HepG2 (cell line): Measurements from ENCODE around the gene OPN1SW. TPM values are rescaled to one million over a fixed set of nuclear protein-coding genes. Genes with fewer than 3 reads are reported as not detected.

Experiments
- ATAC-seq: fragments of 200-7000 bp; cut with Tn5 transposase; 3 replicates; pipeline ENCODE4 v1.9.1; 2020; ENCODE audit warnings: mild to moderate bottlenecking, moderate library complexity
- BruUV-seq: library from RNA; stranded (reverse); fragments of 400-500 nt; replicated peaks from 2 replicates; lab custom pipeline; 2021; lab: Mats Ljungman, UMichigan
- CTCF ChIA-PET: fragments of 300-600 bp; formaldehyde crosslinking; extraction: SDS; loops from one replicate; lab custom pipeline; 2021; ENCODE audit warnings: low total read pairs, inconsistent platforms, low intra/inter-chr PET ratio; lab: Yijun Ruan, JAX
- POLR2A ChIA-PET: fragments of 350-600 bp; sonication (Branson Sonifier 250); formaldehyde crosslinking; loops from one replicate; lab custom pipeline; 2020; ENCODE audit warnings: antibody characterized with exemption, inconsistent platforms; lab: Yijun Ruan, JAX
- DNase-seq: peaks from one replicate; pipeline ENCODE4 v3.0.0-alpha.2; 2015; ENCODE audit warnings: low spot score
- FAIRE-seq: peaks from 3 replicates; lab custom pipeline; 2011; peaks lifted over from hg19 to GRCh38; lab: Jason Lieb, UNC
- H2AFZ ChIP-seq: one replicate; pipeline ENCODE4 v1.6.1; 2011; ENCODE audit warnings: low read length, inconsistent platforms
- H3K27ac ChIP-seq: fragments of 300-600 bp; 3 replicates; pipeline ENCODE4 v1.8.0; 2011; ENCODE audit warnings: mixed run types, mild to moderate bottlenecking, mixed read lengths, low read length, inconsistent platforms; ENCODE audit not compliant: insufficient read depth; ENCODE audit errors: extremely low read length
- H3K27me3 ChIP-seq, 2 experiments: fragments of 200-600 bp in 1 of 2; 2 replicates in 1 of 2; 3 replicates in 1 of 2; pipeline versions ENCODE4 v1.6.0 to v1.8.0; 2011; ENCODE audit warnings: low read length in 2 of 2, mild to moderate bottlenecking in 2 of 2, moderate library complexity in 2 of 2, inconsistent platforms in 1 of 2; ENCODE audit not compliant: insufficient read depth in 2 of 2, control insufficient read depth in 1 of 2
- H3K36me3 ChIP-seq, 2 experiments: fragments of 200-600 bp in 1 of 2; replicated peaks in 1 of 2; 2 replicates in 1 of 2; 3 replicates in 1 of 2; pipeline versions ENCODE4 v1.5.1 to v1.8.0; 2011; ENCODE audit warnings: low read length in 2 of 2, inconsistent platforms in 1 of 2; ENCODE audit not compliant: insufficient read depth in 2 of 2, control insufficient read depth in 1 of 2
- H3K4me1 ChIP-seq: 2 replicates; pipeline ENCODE4 v1.5.1; 2012; ENCODE audit warnings: low read length, inconsistent platforms; ENCODE audit not compliant: insufficient read depth
- H3K4me2 ChIP-seq: 2 replicates; pipeline ENCODE4 v1.6.0; 2011; ENCODE audit warnings: low read depth, low read length, inconsistent platforms
- H3K4me3 ChIP-seq, 3 experiments: fragments of 200-600 bp in 1 of 3; sonication (generic), shearing (Covaris generic) in 1 of 3; replicated peaks in 1 of 3; 2 replicates each; pipeline ENCODE4 v1.5.1; 2011 to 2016; ENCODE audit warnings: low read length in 3 of 3, inconsistent platforms in 2 of 3, low read depth in 2 of 3, mild to moderate bottlenecking in 2 of 3, control low read depth in 1 of 3, mixed read lengths in 1 of 3; ENCODE audit not compliant: insufficient read depth in 1 of 3
- H3K79me2 ChIP-seq: one replicate; pipeline ENCODE4 v1.6.1; 2011; ENCODE audit warnings: low read length, inconsistent platforms; ENCODE audit not compliant: insufficient read depth
- H3K9ac ChIP-seq: 2 replicates; pipeline ENCODE4 v1.6.0; 2011; ENCODE audit warnings: mild to moderate bottlenecking, low read depth, low read length, inconsistent platforms; ENCODE audit not compliant: insufficient read depth
- H3K9me3 ChIP-seq: 2 replicates; pipeline ENCODE4 v1.5.1; 2012; ENCODE audit warnings: mild to moderate bottlenecking, low read length
- H4K20me1 ChIP-seq: 2 replicates; pipeline ENCODE4 v1.6.0; 2011; ENCODE audit warnings: inconsistent platforms, mild to moderate bottlenecking, low read length, moderate library complexity; ENCODE audit not compliant: insufficient read depth
- ESRRA ChIP-seq: sonication (generic); formaldehyde crosslinking; IDR thresholded peaks from 2 replicates; pipeline ENCODE4 v1.5.1; 2020; ENCODE audit warnings: mild to moderate bottlenecking, low read depth, missing genetic modification reagents
- POLR2A ChIP-seq, 2 experiments: IDR thresholded peaks; 2 replicates each; pipeline ENCODE4 v1.6.1; 2011; ENCODE audit warnings: low read depth in 2 of 2, low read length in 2 of 2, mild to moderate bottlenecking in 1 of 2, moderate library complexity in 1 of 2; ENCODE audit not compliant: insufficient read depth in 1 of 2
- SMC3 ChIP-seq: IDR thresholded peaks from 2 replicates; pipeline ENCODE4 v1.6.1; 2011; ENCODE audit warnings: low read length, improper control_type of control experiment
- WGBS: methylation state at CpG from one replicate; pipeline ENCODE4 v1.1.6; 2017; ENCODE audit warnings: low lambda C conversion rate; 5-methylcytosine and 5-hydroxymethylcytosine counted together
- in situ Hi-C: cut with HindIII; loops from 2 replicates; pipeline ENCODE4 v1.10.0; 2017; ENCODE audit warnings: low pct_unique_long_range_greater_than_20kb; ENCODE audit not compliant: extremely low pct_ligation_motif_present
- intact Hi-C: fragments of 100-400 bp; cut with micrococcal nuclease; formaldehyde crosslinking; loops from one replicate; pipeline ENCODE4 v1.10.0; 2022; ENCODE audit not compliant: unreplicated experiment
- polyA plus RNA-seq, 8 experiments: library from polyadenylated mRNA; depleted of rRNA in 3 of 8; stranded (reverse) in 7 of 8; unstranded in 1 of 8; fragments of >200 nt; fragmentation: Illumina TruSeq in 4 of 8; extraction: Trizol in 4 of 8; gene quantifications; 2 replicates each; pipeline versions ENCODE4 v1.2.1 to v1.2.3, GENCODE V29; 2011 to 2016; ENCODE audit warnings: low read depth in 4 of 8, missing spikeins in 1 of 8, mixed read lengths in 1 of 8; ENCODE audit not compliant: insufficient read depth in 1 of 8
- total RNA-seq, 5 experiments: library from RNA; depleted of rRNA; stranded (reverse); fragments of >200 nt; fragmentation: Illumina TruSeq; extraction: Trizol; gene quantifications; 2 replicates each; pipeline ENCODE4 v1.2.3, GENCODE V29; 2016; ENCODE audit warnings: low read depth in 1 of 5
- TF ChIP-seq, protein P1 (sequence below): sonication (generic); formaldehyde crosslinking; IDR thresholded peaks from 2 replicates; pipeline ENCODE4 v1.4.0; 2020; ENCODE audit warnings: mild to moderate bottlenecking, missing genetic modification reagents
- TF ChIP-seq, protein P2 (sequence below), 2 experiments: fragments of 450-650 bp in 1 of 2; sonication (generic) in 1 of 2; formaldehyde crosslinking in 1 of 2; IDR thresholded peaks; 2 replicates each; pipeline versions ENCODE4 v1.6.1 to v1.8.0; 2016 to 2022; ENCODE audit warnings: antibody characterized with exemption in 1 of 2, mild to moderate bottlenecking in 1 of 2, missing genetic modification reagents in 1 of 2

The OPN1SW gene
- total and polyA plus RNA-seq, 2 of the 13 experiments (the other 11 are each of a cell fraction or from before 2014, with no cell fraction given): not detected

DNA sequence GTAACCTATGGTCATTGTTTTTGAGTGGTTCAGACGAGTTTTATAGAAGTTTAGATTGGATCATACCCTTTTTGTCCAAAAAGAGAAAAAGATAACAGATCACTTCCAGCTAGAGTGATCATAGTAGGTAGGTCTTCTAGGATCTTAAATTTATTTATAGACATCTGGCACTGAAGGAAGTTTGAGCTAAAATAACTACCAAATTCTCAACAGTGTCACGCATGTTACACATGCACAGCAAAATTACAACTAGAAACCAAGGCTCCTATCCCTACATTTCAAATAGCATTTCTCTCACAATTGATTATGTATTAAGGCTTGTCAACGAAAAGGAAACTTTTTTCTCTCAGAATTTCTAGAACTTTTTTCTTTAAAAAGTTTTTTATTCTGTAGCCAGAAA lies 34.1 kb downstream of the OPN1SW start:
- in situ Hi-C loops (no loop called here), intact Hi-C loops (no loop called here)
- no peak for ATAC-seq
- BruUV-seq: no TSS peak
- H3K9me3 ChIP-seq: no peaks in the 10 kb centered on the region
- ChIA-PET CTCF (no interaction called here), POLR2A (no interaction called here)
- 66% methylated on average over 3 of the region's 3 CpGs for WGBS
- no peak for FAIRE-seq
- H3K79me2 ChIP-seq: peaks cover 73% of the 10 kb centered on the region
- peak overlapping the region; percentile 99; the same call in 1 of the 2 replicates for H3K9ac ChIP-seq
- H3K4me3 ChIP-seq: peak overlapping the region; percentile 67 to 100 (median 99); a peak in 5 of 6 replicates
- DNase-seq: no peak
- peaks cover 66% of the 10 kb centered on the region for H4K20me1 ChIP-seq
- no peak overlapping the region for H3K27ac ChIP-seq
- 0 out of 4 replicates have a peak, but pooled peaks of 1 of the 2 experiments have one; percentile 4 for TF ChIP-seq POLR2A (IDR thresholded peaks at IDR 0.05; ENCODE audit: insufficient read depth in 1 of 2, low read depth in 2 of 2, low read length in 2 of 2)
- TF ChIP-seq, protein P1, sequence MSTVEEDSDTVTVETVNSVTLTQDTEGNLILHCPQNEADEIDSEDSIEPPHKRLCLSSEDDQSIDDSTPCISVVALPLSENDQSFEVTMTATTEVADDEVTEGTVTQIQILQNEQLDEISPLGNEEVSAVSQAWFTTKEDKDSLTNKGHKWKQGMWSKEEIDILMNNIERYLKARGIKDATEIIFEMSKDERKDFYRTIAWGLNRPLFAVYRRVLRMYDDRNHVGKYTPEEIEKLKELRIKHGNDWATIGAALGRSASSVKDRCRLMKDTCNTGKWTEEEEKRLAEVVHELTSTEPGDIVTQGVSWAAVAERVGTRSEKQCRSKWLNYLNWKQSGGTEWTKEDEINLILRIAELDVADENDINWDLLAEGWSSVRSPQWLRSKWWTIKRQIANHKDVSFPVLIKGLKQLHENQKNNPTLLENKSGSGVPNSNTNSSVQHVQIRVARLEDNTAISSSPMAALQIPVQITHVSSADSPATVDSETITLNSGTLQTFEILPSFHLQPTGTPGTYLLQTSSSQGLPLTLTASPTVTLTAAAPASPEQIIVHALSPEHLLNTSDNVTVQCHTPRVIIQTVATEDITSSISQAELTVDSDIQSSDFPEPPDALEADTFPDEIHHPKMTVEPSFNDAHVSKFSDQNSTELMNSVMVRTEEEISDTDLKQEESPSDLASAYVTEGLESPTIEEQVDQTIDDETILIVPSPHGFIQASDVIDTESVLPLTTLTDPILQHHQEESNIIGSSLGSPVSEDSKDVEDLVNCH (CRISPR knock-in tag): no peak
- H3K4me2 ChIP-seq: peak overlapping the region; percentile 88
- no peak overlapping the region for H2AFZ ChIP-seq
- peaks cover 0 to 6% of the 10 kb centered on the region in 2 experiments; a peak in 3 of 5 replicates for H3K36me3 ChIP-seq
- H3K27me3 ChIP-seq: peaks cover 0 to 8% of the 10 kb centered on the region in 2 experiments; a peak in 1 of 5 replicates
- peaks cover 70% of the 10 kb centered on the region for H3K4me1 ChIP-seq

DNA sequence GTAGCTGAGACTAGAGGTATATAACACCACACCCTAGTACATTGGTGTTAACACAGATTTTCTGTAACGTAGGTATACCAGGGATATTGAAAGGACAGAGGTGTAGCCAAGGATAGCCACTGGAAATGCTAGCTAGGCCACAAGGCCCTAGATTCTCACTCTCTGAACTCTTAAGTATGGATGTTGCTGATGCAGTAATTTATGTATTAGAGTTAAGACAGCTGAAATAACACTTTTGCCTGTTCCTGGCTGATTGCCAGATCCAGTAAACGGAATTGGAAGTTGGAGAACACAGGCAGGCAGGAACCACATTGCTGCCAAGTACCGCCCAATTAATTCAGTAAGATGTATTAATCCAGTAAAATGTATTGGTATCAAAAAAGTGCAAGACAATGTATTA lies 34.6 kb downstream of the OPN1SW start:
- intact Hi-C loops (no loop called here), in situ Hi-C loops (no loop called here)
- CTCF ChIA-PET: no interaction called here
- Histone ChIP-seq H4K20me1 (peaks cover 61% of the 10 kb centered on the region), H2AFZ (no peak overlapping the region), H3K9me3 (no peaks in the 10 kb centered on the region), H3K4me3 (peak overlapping the region; percentile 67 to 100 (median 99); a peak in 5 of 6 replicates), H3K4me2 (peak overlapping the region; percentile 88), H3K27ac (no peak overlapping the region), H3K27me3 (peaks cover 0 to 8% of the 10 kb centered on the region in 2 experiments; a peak in 1 of 5 replicates), H3K9ac (peak overlapping the region; percentile 99), H3K4me1 (peaks cover 65% of the 10 kb centered on the region), H3K36me3 (peaks cover 0 to 6% of the 10 kb centered on the region in 2 experiments; a peak in 3 of 5 replicates), H3K79me2 (peaks cover 68% of the 10 kb centered on the region)
- WGBS: 49% methylated on average over 3 of the region's 3 CpGs
- POLR2A ChIA-PET: interaction anchor here (1.0 to 1.8 kb wide), 2 partner anchors 14 to 16 kb away, joined by 3 to 4 read pairs; no protein-coding TSS in a partner anchor
- DNase-seq (no peak), ATAC-seq (no peak), FAIRE-seq (no peak)
- no TSS peak for BruUV-seq
- TF ChIP-seq ESRRA (CRISPR knock-in tag) (no peak), SMC3 (no peak)
- TF ChIP-seq, protein P2, sequence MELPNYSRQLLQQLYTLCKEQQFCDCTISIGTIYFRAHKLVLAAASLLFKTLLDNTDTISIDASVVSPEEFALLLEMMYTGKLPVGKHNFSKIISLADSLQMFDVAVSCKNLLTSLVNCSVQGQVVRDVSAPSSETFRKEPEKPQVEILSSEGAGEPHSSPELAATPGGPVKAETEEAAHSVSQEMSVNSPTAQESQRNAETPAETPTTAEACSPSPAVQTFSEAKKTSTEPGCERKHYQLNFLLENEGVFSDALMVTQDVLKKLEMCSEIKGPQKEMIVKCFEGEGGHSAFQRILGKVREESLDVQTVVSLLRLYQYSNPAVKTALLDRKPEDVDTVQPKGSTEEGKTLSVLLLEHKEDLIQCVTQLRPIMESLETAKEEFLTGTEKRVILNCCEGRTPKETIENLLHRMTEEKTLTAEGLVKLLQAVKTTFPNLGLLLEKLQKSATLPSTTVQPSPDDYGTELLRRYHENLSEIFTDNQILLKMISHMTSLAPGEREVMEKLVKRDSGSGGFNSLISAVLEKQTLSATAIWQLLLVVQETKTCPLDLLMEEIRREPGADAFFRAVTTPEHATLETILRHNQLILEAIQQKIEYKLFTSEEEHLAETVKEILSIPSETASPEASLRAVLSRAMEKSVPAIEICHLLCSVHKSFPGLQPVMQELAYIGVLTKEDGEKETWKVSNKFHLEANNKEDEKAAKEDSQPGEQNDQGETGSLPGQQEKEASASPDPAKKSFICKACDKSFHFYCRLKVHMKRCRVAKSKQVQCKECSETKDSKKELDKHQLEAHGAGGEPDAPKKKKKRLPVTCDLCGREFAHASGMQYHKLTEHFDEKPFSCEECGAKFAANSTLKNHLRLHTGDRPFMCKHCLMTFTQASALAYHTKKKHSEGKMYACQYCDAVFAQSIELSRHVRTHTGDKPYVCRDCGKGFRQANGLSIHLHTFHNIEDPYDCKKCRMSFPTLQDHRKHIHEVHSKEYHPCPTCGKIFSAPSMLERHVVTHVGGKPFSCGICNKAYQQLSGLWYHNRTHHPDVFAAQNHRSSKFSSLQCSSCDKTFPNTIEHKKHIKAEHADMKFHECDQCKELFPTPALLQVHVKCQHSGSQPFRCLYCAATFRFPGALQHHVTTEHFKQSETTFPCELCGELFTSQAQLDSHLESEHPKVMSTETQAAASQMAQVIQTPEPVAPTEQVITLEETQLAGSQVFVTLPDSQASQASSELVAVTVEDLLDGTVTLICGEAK (IDR thresholded peaks at IDR 0.05): no peak
- TF ChIP-seq, protein P2 (CRISPR knock-in tag; IDR thresholded peaks at IDR 0.05): no peak
